ENCODE measurements around the gene TIE1. TPM values are rescaled to one million over a fixed set of nuclear protein-coding genes. Genes with fewer than 3 reads are reported as not detected.
"Not testable (repeated sequence)": the region's sequence is repeated elsewhere in the genome, so short reads cannot be mapped to it uniquely, and the experiment has no call there.

TIE1 gene
- total RNA-seq, 1 donor from 2014 or later = 643 TPM

GRCh38 chr1:43367904-43368645, 67.3 kb downstream of the TIE1 start, which contains the start of gene ELOVL1:
Gene ELOVL1 (minus strand): TSS chr1:43368011. CDS start chr1:43365609, 2,402 bp downstream.
- H3K27ac Mint-ChIP-seq (ENCODE audit: unreplicated experiment) = peak within 1 kb of the TSS; percentile 92

GRCh38 chr1:43368646-43369020, 67.9 kb downstream of the TIE1 start:
- H3K27ac Mint-ChIP-seq (ENCODE audit: unreplicated experiment) = peak overlapping the region; percentile 92

More at GRCh38 chr1:43367904-43368645, 67.3 kb downstream of the TIE1 start, which contains the start of gene ELOVL1:
- H3K36me3 Mint-ChIP-seq (ENCODE audit: low read depth, unreplicated experiment) = peaks cover 23% of the 10 kb centered on the region
- peaks cover 34% of the 10 kb centered on the region for H3K4me1 Mint-ChIP-seq (ENCODE audit: unreplicated experiment)
- H3K9me3 Mint-ChIP-seq (ENCODE audit: unreplicated experiment) = no peaks in the 10 kb centered on the region
- TF ChIP-seq CTCF (IDR thresholded peaks at IDR 0.05; ENCODE audit: unreplicated experiment) = no peak
- peak within 1 kb of the TSS; percentile 95 for H3K4me3 Mint-ChIP-seq (ENCODE audit: unreplicated experiment)
- peaks cover 7% of the 10 kb centered on the region for H3K27me3 Mint-ChIP-seq (ENCODE audit: unreplicated experiment)
- peak; percentile 94 for DNase-seq (ENCODE audit: low spot score)

GRCh38 chr1:43369779-43370178, 69.0 kb downstream of the TIE1 start:
- not testable (repeated sequence) for H3K27ac Mint-ChIP-seq (ENCODE audit: unreplicated experiment); H3K27me3 Mint-ChIP-seq (ENCODE audit: unreplicated experiment); H3K9me3 Mint-ChIP-seq (ENCODE audit: unreplicated experiment); DNase-seq (ENCODE audit: low spot score); H3K4me3 Mint-ChIP-seq (ENCODE audit: unreplicated experiment)
- Mint-ChIP-seq H3K4me1 (ENCODE audit: unreplicated experiment) (peaks cover 30% of the 10 kb centered on the region), H3K36me3 (ENCODE audit: low read depth, unreplicated experiment) (peaks cover 11% of the 10 kb centered on the region)

More at GRCh38 chr1:43368646-43369020, 67.9 kb downstream of the TIE1 start:
- no peak for TF ChIP-seq CTCF (IDR thresholded peaks at IDR 0.05; ENCODE audit: unreplicated experiment)
- no peak for DNase-seq (ENCODE audit: low spot score)
- H3K27me3 Mint-ChIP-seq (ENCODE audit: unreplicated experiment) = peaks cover 7% of the 10 kb centered on the region
- peaks cover 20% of the 10 kb centered on the region for H3K36me3 Mint-ChIP-seq (ENCODE audit: low read depth, unreplicated experiment)
- H3K9me3 Mint-ChIP-seq (ENCODE audit: unreplicated experiment) = no peaks in the 10 kb centered on the region
- H3K4me1 Mint-ChIP-seq (ENCODE audit: unreplicated experiment) = peaks cover 34% of the 10 kb centered on the region
- peak overlapping the region; percentile 95 for H3K4me3 Mint-ChIP-seq (ENCODE audit: unreplicated experiment)

- Mint-ChIP-seq H3K27me3 (ENCODE audit: unreplicated experiment) (peaks cover 7% of the 10 kb centered on the region), H3K36me3 (ENCODE audit: low read depth, unreplicated experiment) (peaks cover 10% of the 10 kb centered on the region), H3K4me3 (ENCODE audit: unreplicated experiment) (no peak overlapping the region), H3K9me3 (ENCODE audit: unreplicated experiment) (no peaks in the 10 kb centered on the region), H3K4me1 (ENCODE audit: unreplicated experiment) (peaks cover 25% of the 10 kb centered on the region), H3K27ac (ENCODE audit: unreplicated experiment) (no peak overlapping the region)
- no peak for DNase-seq (ENCODE audit: low spot score)
- TF ChIP-seq CTCF (IDR thresholded peaks at IDR 0.05; ENCODE audit: unreplicated experiment) = no peak
These were observed 69.8 kb downstream of the TIE1 start for GRCh38 chr1:43370564-43370963.

GRCh38 chr1:43372172-43372571, 71.4 kb downstream of the TIE1 start:
- H3K27me3 Mint-ChIP-seq (ENCODE audit: unreplicated experiment) = peaks cover 9% of the 10 kb centered on the region
- H3K4me1 Mint-ChIP-seq (ENCODE audit: unreplicated experiment) = peaks cover 18% of the 10 kb centered on the region
- H3K27ac Mint-ChIP-seq (ENCODE audit: unreplicated experiment) = no peak overlapping the region
- H3K4me3 Mint-ChIP-seq (ENCODE audit: unreplicated experiment) = no peak overlapping the region
- no peaks in the 10 kb centered on the region for H3K9me3 Mint-ChIP-seq (ENCODE audit: unreplicated experiment)
- no peak for DNase-seq (ENCODE audit: low spot score)
- TF ChIP-seq CTCF (IDR thresholded peaks at IDR 0.05; ENCODE audit: unreplicated experiment) = no peak
- H3K36me3 Mint-ChIP-seq (ENCODE audit: low read depth, unreplicated experiment) = peaks cover 7% of the 10 kb centered on the region

Small RNA genes within 50 kb of the gene (microRNA-seq; reads per million reads assigned to microRNA genes)
- 4.1 reads per million, percentile 45 among the genes with 10 or more reads in this experiment for gene MIR6734 (ENCODE audit: unreplicated experiment)

Other genes starting within 250 kb of the TIE1 start
- 41.1 TPM for gene EBNA1BP2, start 128.7 kb upstream of the TIE1 start, total RNA-seq (ENCODE audit: unreplicated experiment)
- gene CFAP57, start 128.7 kb upstream of the TIE1 start, total RNA-seq (ENCODE audit: unreplicated experiment) = 0.49 TPM
- 2.7 TPM for gene TMEM125, start 31.0 kb upstream of the TIE1 start, total RNA-seq (ENCODE audit: unreplicated experiment)
- not detected for gene C1orf210, start 15.4 kb upstream of the TIE1 start, total RNA-seq (ENCODE audit: unreplicated experiment)
- gene MPL, start 36.8 kb downstream of the TIE1 start, total RNA-seq (ENCODE audit: unreplicated experiment) = 6.2 TPM
- gene CDC20, start 58.0 kb downstream of the TIE1 start, total RNA-seq (ENCODE audit: unreplicated experiment) = 24.3 TPM
- gene ELOVL1, start 67.0 kb downstream of the TIE1 start, total RNA-seq (ENCODE audit: unreplicated experiment) = 88.7 TPM
- 19.5 TPM for gene MED8, start 88.8 kb downstream of the TIE1 start, total RNA-seq (ENCODE audit: unreplicated experiment)
- 43.2 TPM for gene SZT2, start 88.9 kb downstream of the TIE1 start, total RNA-seq (ENCODE audit: unreplicated experiment)
- 47.8 TPM for gene HYI, start 152.9 kb downstream of the TIE1 start, total RNA-seq (ENCODE audit: unreplicated experiment)
- gene PTPRF, start 229.9 kb downstream of the TIE1 start, total RNA-seq (ENCODE audit: unreplicated experiment) = 145 TPM

Data from endothelial cell (in vitro differentiated cells).